Neutrophil (primary cell): ENCODE measurements around the gene HVCN1.

ENCODE experiments used
- H3K27ac ChIP-seq: fragments of 200-600 bp; sonication (generic); 2 replicates; pipeline ENCODE4 v1.5.1; 2016; ENCODE audit warnings: mild to moderate bottlenecking, moderate library complexity
- H3K27me3 ChIP-seq: fragments of 200-600 bp; sonication (generic); 2 replicates; pipeline ENCODE4 v1.6.0; 2016; ENCODE audit warnings: mild to moderate bottlenecking
- H3K36me3 ChIP-seq: fragments of 200-600 bp; sonication (generic); 2 replicates; pipeline ENCODE4 v1.5.1; 2017
- H3K4me1 ChIP-seq, 2 experiments: fragments of 200-600 bp in 1 of 2; sonication (generic) in 1 of 2; 1 replicate in 1 of 2; 2 replicates in 1 of 2; pipeline versions ENCODE4 v1.5.1 to v1.6.1; 2013 to 2016; ENCODE audit warnings: low read depth in 1 of 2, low read length in 1 of 2, mild to moderate bottlenecking in 1 of 2, moderate library complexity in 1 of 2; ENCODE audit not compliant: control insufficient read depth in 1 of 2, insufficient read depth in 1 of 2
- H3K4me3 ChIP-seq, 2 experiments: fragments of 200-600 bp in 1 of 2; sonication (generic) in 1 of 2; 1 replicate in 1 of 2; 2 replicates in 1 of 2; pipeline ENCODE4 v1.5.1; 2013 to 2016; ENCODE audit warnings: low read depth in 1 of 2, low read length in 1 of 2, mild to moderate bottlenecking in 1 of 2, moderate library complexity in 1 of 2
- H3K9me3 ChIP-seq: fragments of 200-600 bp; sonication (generic); 2 replicates; pipeline ENCODE4 v1.5.1; 2016
- TF ChIP-seq, protein P1 (sequence below): fragments of 200-600 bp; sonication (generic); IDR thresholded peaks from 2 replicates; pipeline ENCODE4 v1.5.1; 2016; ENCODE audit warnings: antibody characterized with exemption

The HVCN1 gene

DNA sequence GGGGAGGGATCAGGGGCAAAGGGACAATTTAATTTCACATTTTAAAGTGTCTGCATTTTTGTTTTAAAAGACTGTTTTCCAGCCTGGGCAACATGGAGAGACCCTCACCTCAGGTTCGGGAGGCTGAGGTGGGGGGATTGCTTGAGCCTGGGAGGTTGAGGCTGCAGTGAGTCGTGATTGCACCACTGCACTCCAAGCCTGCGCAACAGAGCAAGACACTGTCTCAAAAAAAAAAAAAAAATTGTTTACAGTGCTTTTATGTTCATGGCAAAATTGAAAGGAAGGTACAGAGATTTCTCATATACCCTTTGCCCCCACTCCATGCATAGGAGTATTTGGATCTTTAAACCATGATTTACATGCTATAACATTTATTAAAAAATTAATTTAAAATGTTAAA, 16.4 kb upstream of the HVCN1 start:
- Histone ChIP-seq H3K27me3 (no peaks in the 10 kb centered on the region), H3K4me1 (no peaks in the 10 kb centered on the region), H3K36me3 (no peaks in the 10 kb centered on the region), H3K4me3 (no peak overlapping the region), H3K9me3 (no peaks in the 10 kb centered on the region), H3K27ac (no peak overlapping the region)
- TF ChIP-seq, protein P1, sequence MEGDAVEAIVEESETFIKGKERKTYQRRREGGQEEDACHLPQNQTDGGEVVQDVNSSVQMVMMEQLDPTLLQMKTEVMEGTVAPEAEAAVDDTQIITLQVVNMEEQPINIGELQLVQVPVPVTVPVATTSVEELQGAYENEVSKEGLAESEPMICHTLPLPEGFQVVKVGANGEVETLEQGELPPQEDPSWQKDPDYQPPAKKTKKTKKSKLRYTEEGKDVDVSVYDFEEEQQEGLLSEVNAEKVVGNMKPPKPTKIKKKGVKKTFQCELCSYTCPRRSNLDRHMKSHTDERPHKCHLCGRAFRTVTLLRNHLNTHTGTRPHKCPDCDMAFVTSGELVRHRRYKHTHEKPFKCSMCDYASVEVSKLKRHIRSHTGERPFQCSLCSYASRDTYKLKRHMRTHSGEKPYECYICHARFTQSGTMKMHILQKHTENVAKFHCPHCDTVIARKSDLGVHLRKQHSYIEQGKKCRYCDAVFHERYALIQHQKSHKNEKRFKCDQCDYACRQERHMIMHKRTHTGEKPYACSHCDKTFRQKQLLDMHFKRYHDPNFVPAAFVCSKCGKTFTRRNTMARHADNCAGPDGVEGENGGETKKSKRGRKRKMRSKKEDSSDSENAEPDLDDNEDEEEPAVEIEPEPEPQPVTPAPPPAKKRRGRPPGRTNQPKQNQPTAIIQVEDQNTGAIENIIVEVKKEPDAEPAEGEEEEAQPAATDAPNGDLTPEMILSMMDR = no peak

DNA sequence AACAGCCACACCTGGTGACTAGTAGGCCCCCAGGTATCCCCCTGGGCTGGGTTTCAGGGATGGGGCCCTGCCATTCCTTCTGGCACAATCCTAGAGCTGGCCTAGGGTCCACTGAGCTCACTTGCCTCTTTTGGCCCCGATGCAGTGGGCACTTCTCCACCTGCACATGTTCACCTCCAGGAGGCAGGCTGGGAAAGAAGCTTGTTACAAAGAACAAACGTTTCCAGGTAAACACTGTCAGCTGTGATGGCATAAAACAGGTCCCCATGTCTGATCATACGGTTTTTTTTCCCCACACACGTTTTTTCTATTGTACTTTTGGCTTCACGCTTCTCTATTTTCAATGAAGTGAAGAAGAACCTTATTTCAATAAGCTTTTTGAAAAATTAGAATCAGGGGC, 15.8 kb upstream of the HVCN1 start:
- no peaks in the 10 kb centered on the region for H3K27me3 ChIP-seq
- no peaks in the 10 kb centered on the region for H3K36me3 ChIP-seq

DNA sequence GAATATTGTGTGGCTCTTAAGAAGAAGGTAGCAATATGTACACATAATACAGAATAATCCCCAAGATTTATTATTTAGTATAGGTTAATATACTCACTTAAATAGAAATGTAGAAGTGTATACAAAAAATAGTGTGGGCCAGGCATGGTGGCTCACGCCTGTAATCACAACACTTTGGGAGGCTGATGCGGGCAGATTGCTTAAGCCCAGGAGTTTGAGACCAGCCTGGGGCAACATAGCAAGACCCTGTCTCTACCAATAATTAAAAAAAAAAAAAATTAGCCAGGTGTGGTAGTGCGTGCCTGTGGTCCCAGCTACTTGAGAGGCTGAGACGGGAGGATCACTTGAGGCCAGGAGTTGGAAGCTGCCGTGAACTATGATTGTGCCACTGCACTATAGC, 15.3 kb upstream of the HVCN1 start:
- TF ChIP-seq, protein P1 = no peak
- no peak overlapping the region for H3K4me3 ChIP-seq
- H3K9me3 ChIP-seq = no peaks in the 10 kb centered on the region
- H3K36me3 ChIP-seq = no peaks in the 10 kb centered on the region
- H3K27me3 ChIP-seq = no peaks in the 10 kb centered on the region
- no peak overlapping the region for H3K27ac ChIP-seq
- peaks cover 1 to 4% of the 10 kb centered on the region in 2 experiments for H3K4me1 ChIP-seq

More for the DNA sequence above, 15.8 kb upstream of the HVCN1 start:
- TF ChIP-seq, protein P1 = no peak
- Histone ChIP-seq H3K4me3 (no peak overlapping the region), H3K27ac (no peak overlapping the region), H3K9me3 (no peaks in the 10 kb centered on the region), H3K4me1 (no peaks in the 10 kb centered on the region)

DNA sequence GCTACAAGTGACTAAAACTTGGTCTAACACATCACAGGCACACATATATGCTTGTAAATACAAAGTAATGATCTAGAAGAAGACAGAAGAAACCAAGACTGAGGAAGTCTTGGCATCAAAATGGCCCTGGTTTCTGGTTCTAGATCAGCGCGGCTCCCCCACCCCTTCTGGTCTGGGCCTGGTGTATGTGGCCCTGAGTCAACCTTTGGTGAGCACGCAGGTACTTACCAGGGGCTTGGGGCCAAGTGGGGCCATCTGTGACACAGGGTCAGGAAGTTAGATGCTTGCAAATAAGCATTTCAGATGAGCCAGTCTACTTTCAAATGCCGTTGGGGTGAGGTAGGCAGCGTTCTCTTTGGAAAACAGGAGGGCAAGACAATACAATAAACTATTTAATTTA, 13.2 kb upstream of the HVCN1 start:
- H3K27ac ChIP-seq = no peak overlapping the region
- TF ChIP-seq, protein P1 = no peak
- peaks cover 23 to 25% of the 10 kb centered on the region in 2 experiments for H3K4me1 ChIP-seq
- H3K27me3 ChIP-seq = no peaks in the 10 kb centered on the region
- no peaks in the 10 kb centered on the region for H3K9me3 ChIP-seq
- no peaks in the 10 kb centered on the region for H3K36me3 ChIP-seq
- no peak overlapping the region for H3K4me3 ChIP-seq

DNA sequence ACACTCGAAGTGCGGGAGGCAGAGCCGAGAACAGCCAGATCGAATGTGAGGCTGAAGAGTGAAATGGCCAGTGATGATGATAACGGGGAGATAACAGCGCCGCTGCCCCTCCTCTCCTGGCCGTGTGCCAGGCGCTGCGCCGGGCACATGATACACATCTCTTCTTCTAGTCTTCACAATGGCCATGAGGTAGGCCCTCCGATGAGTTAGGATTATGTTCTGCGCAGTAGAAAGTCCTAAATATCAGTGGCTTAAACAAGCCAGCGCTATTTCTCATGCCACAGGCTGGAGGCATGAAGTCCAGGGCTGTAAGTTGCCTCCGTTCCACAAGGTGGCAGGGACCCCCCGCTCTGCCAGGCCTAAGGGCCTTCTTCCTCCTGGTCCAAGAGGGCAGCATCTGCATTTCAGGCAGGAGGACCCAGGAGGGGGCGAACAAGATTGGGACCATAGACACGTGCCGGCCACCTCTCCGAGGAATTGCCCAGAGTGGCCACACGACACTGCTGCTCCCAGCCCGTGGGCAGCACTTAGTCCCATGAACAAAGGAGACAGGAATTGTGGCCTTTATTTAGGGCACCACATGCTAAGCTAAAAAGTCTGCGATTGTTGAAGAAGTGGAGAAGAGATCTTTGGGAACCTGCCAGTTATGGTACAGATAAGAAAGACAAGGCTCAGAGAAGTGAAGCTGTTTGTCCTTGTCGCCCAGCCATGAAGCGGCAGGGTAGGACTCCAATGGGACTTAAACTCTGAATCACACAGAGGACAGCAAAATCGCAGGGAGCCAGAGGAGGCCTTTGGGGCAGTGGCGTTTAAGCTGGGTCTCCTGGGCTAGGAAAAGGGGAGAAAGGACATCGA, 10.9 kb upstream of the HVCN1 start:
- Histone ChIP-seq H3K27ac (peak overlapping the region; percentile 89), H3K9me3 (no peaks in the 10 kb centered on the region), H3K4me1 (peaks cover 35 to 46% of the 10 kb centered on the region in 2 experiments), H3K36me3 (no peaks in the 10 kb centered on the region), H3K4me3 (no peak overlapping the region), H3K27me3 (no peaks in the 10 kb centered on the region)
- TF ChIP-seq, protein P1 = no peak
